WERI-Rb-1 (cell line): ENCODE data around the gene PAN3.
"Not testable (repeated sequence)": the region's sequence is repeated elsewhere in the genome, so short reads cannot be mapped to it uniquely, and the experiment has no call there.

ENCODE experiments used
- DNase-seq: peaks from one replicate; pipeline ENCODE4 v3.0.0-alpha.2; 2020
- H3K27ac ChIP-seq: fragments of 250-450 bp; sonication (Bioruptor Pico); 2 replicates; pipeline ENCODE4 v1.5.1; 2020; ENCODE audit warnings: mild to moderate bottlenecking, moderate library complexity
- H3K27me3 ChIP-seq: fragments of 250-450 bp; sonication (Bioruptor Pico); 2 replicates; pipeline ENCODE4 v1.5.1; 2021; ENCODE audit warnings: mild to moderate bottlenecking, low read depth, moderate library complexity; ENCODE audit not compliant: insufficient read depth, severe bottlenecking
- H3K36me3 ChIP-seq: fragments of 250-450 bp; sonication (Bioruptor Pico); 2 replicates; pipeline ENCODE4 v1.5.1; 2020; ENCODE audit warnings: mild to moderate bottlenecking, moderate library complexity
- H3K4me3 ChIP-seq: 2 replicates; pipeline ENCODE4 v1.5.1; 2011; ENCODE audit warnings: low read depth, mild to moderate bottlenecking, control low read depth, low read length
- H3K9me3 ChIP-seq: fragments of 250-450 bp; sonication (Bioruptor Pico); 2 replicates; pipeline ENCODE4 v1.5.1; 2021; ENCODE audit warnings: mild to moderate bottlenecking, moderate library complexity; ENCODE audit not compliant: severe bottlenecking
- TF ChIP-seq, protein P1 (sequence below): IDR thresholded peaks from 2 replicates; pipeline ENCODE4 v1.5.1; 2011; ENCODE audit warnings: low read depth, mild to moderate bottlenecking, control low read depth, inconsistent platforms, low read length

PAN3 gene

DNA sequence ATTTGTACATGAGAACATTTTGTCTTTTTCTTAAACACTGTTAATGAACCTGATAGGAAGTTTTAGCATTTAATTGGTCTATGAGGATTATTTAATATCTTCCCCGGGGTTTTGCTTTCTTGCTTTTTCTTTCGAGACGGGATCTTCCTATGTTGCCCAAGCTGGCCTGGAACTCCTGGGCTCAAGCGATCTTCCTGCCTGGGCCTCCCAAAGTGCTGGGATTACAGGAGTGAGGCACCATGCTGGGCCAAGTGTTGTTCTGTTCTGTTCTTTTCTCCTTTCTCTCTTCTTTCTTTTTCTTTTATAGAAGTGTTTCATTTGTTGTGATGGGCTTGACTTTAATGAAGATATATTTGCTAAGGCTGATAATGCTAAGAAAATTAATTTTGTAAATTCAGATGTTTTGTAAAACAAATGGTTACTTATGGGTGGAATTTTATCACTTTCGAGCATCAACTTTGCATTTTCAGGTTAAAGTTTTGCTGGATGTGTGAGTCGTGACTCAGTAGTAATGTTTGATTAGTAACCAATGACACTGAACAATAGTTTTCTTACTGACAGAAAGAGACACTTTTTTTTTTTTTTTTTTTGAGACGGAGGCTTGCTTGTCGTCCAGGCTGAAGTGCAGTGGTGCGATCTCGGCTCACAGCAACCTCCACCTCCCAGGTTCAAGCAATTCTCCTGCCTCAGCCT, 2.2 kb downstream of the PAN3 start:
- Histone ChIP-seq H3K4me3 (peak overlapping the region; percentile 75), H3K36me3 (peaks cover 8% of the 10 kb centered on the region; the same call in 1 of the 2 replicates), H3K27me3 (no peaks in the 10 kb centered on the region), H3K9me3 (no peaks in the 10 kb centered on the region), H3K27ac (no peak overlapping the region; the same call in 1 of the 2 replicates)
- TF ChIP-seq, protein P1, sequence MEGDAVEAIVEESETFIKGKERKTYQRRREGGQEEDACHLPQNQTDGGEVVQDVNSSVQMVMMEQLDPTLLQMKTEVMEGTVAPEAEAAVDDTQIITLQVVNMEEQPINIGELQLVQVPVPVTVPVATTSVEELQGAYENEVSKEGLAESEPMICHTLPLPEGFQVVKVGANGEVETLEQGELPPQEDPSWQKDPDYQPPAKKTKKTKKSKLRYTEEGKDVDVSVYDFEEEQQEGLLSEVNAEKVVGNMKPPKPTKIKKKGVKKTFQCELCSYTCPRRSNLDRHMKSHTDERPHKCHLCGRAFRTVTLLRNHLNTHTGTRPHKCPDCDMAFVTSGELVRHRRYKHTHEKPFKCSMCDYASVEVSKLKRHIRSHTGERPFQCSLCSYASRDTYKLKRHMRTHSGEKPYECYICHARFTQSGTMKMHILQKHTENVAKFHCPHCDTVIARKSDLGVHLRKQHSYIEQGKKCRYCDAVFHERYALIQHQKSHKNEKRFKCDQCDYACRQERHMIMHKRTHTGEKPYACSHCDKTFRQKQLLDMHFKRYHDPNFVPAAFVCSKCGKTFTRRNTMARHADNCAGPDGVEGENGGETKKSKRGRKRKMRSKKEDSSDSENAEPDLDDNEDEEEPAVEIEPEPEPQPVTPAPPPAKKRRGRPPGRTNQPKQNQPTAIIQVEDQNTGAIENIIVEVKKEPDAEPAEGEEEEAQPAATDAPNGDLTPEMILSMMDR = no peak
- DNase-seq = peak; percentile 26

DNA sequence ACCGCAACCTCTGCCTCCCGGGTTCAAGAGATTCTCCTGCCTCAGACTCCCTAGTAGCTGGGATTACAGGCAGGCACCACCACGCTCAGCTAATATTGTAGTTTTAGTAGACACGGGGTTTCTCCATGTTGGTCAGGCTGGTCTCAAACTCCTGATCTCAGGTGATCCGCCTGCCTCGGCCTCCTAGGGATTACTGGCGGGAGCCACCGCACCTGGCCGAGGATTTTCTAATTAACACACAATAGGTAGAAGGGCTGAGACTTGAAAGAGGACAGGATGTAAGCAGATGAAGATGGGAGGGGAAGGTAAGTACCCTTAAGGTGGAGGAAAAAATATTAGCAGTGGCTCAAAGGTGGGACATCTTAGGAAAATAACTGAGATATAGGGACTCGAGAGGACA, 3.2 kb downstream of the PAN3 start:
- H3K9me3 ChIP-seq, H3K27ac ChIP-seq, H3K4me3 ChIP-seq, H3K36me3 ChIP-seq, H3K27me3 ChIP-seq: not testable (repeated sequence)
- peak; percentile 50 for DNase-seq

DNA sequence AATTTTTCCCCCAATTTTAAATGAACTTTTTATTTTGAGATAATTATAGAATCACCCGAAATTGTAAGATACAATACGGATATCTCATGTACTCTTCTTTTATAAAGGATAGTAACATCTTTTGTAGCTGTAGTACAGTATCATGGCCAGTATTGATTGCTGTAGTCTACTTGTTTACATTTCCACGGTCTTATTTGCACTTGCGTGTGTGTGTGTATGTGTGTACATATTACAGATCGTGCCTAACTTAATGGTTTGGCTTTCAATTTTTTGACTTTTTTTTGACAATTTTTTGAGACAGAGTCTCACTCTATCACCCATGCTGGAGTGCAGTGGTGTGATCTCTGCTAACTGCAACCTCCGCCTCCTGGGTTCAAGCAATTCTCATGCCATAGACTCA, 6.7 kb downstream of the PAN3 start:
- H3K36me3 ChIP-seq = no peaks in the 10 kb centered on the region
- H3K4me3 ChIP-seq = no peak overlapping the region
- H3K27me3 ChIP-seq = no peaks in the 10 kb centered on the region
- no peak overlapping the region for H3K27ac ChIP-seq
- TF ChIP-seq, protein P1 = no peak
- no peak for DNase-seq
- no peaks in the 10 kb centered on the region for H3K9me3 ChIP-seq

DNA sequence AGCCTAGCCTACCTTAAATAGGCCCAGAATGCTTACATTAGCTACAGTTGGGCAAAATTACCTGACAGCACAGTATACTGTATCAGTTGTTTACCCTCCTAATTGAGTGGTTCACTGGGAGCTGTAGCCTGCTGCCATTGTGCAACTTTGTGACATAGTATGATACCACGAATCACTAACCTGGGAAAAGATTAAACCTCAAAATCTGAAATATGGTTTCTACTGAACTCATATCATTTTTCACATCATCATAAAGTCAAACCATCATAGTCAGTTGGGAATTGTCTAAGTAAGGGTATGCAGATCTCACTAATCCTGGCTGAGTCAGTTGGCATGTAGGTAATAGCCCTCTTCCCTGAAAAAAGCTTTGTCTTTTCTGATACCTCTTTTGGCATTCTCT, 9.2 kb downstream of the PAN3 start:
- H3K36me3 ChIP-seq = no peaks in the 10 kb centered on the region
- H3K27me3 ChIP-seq = no peaks in the 10 kb centered on the region
- DNase-seq = no peak
- no peak overlapping the region for H3K27ac ChIP-seq
- TF ChIP-seq, protein P1 = no peak
- H3K9me3 ChIP-seq = no peaks in the 10 kb centered on the region
- no peak overlapping the region for H3K4me3 ChIP-seq

DNA sequence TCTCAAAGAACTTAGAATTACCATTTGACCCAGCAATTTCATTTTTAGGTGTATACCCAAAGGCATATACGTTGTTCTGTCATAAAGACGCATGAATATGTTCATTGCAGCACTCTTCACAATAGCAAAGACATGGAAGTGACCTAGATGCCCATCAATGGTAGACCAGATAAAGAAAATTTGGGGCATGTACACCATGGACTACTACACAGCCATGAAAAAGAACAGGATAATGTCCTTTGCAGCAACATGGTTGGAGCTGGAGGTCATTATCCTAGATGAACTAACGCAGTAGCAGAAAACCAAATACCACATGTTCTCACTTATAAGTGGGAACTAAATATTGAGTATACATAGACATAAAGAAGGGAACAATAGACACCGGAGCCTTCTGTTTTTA, 20.7 kb downstream of the PAN3 start:
- TF ChIP-seq, protein P1 = no peak
- Histone ChIP-seq H3K9me3 (peaks cover 3% of the 10 kb centered on the region), H3K36me3 (peaks cover 7% of the 10 kb centered on the region; the same call in 1 of the 2 replicates)

DNA sequence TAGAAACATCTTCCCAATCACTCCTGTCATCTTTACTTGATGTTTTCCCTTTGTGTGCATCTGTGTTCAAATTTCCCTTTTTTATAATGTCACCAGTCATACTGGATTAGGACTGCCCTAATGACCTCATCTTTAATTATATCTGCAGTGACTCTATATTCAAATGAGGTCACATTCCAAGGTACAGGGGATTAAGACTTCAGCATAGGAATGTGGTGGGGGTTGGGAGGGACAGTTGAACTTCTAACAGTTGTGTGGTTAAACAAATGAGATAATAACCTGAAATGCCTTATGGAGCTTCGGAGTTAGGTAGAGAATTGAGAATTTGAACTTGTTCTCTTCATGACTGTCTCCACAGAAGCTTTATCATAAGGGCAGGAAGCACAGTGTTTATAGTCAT, 23.0 kb downstream of the PAN3 start:
- no peak overlapping the region for H3K27ac ChIP-seq
- no peak for DNase-seq
- no peaks in the 10 kb centered on the region; the same call in 1 of the 2 replicates for H3K36me3 ChIP-seq
- H3K27me3 ChIP-seq = no peaks in the 10 kb centered on the region
- no peak overlapping the region for H3K4me3 ChIP-seq
- TF ChIP-seq, protein P1 = no peak
- no peaks in the 10 kb centered on the region for H3K9me3 ChIP-seq

More for the DNA sequence above, 20.7 kb downstream of the PAN3 start:
- no peak overlapping the region for H3K27ac ChIP-seq
- H3K27me3 ChIP-seq = no peaks in the 10 kb centered on the region
- no peak for DNase-seq
- H3K4me3 ChIP-seq = no peak overlapping the region
